PC-3 (cell line): Measurements from ENCODE around the gene PDE4DIP.
"Not testable (repeated sequence)": the region's sequence is repeated elsewhere in the genome, so short reads cannot be mapped to it uniquely, and the experiment has no call there.

Experiments
- EZH2 ChIP-seq: fragments of 300-600 bp; sonication (generic); IDR thresholded peaks from one replicate; pipeline ENCODE4 v1.6.1; 2017; ENCODE audit warnings: antibody characterized with exemption, mild to moderate bottlenecking, low read length; ENCODE audit not compliant: unreplicated experiment
- TF ChIP-seq, protein P1 (sequence below): fragments of 300-600 bp; sonication (generic); conservative IDR thresholded peaks from 2 replicates; pipeline ENCODE4 v1.5.1; 2017; ENCODE audit warnings: antibody characterized with exemption, low read depth, mild to moderate bottlenecking, low read length

DNA sequence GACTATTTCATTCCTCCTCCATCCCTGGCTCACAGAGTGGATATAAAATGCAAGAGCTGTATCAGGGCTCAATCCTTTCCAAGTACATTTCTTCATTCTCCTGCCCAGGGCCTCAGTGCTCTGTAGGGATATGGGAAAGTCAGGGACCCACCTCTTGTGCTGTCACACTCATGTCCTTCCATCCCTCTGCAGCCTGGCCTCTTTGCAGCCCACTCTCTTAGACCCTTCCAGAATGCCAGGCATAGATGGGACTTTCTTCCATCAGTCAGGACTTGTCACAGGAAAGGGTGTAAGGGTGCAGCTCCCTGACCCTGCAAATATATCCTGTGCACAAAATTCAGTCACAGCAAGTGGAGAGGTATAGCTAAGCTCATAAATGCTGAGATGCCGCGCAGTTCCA is 172.4 kb downstream of the PDE4DIP start:
- TF ChIP-seq EZH2 = not testable (repeated sequence)
- TF ChIP-seq, protein P1, sequence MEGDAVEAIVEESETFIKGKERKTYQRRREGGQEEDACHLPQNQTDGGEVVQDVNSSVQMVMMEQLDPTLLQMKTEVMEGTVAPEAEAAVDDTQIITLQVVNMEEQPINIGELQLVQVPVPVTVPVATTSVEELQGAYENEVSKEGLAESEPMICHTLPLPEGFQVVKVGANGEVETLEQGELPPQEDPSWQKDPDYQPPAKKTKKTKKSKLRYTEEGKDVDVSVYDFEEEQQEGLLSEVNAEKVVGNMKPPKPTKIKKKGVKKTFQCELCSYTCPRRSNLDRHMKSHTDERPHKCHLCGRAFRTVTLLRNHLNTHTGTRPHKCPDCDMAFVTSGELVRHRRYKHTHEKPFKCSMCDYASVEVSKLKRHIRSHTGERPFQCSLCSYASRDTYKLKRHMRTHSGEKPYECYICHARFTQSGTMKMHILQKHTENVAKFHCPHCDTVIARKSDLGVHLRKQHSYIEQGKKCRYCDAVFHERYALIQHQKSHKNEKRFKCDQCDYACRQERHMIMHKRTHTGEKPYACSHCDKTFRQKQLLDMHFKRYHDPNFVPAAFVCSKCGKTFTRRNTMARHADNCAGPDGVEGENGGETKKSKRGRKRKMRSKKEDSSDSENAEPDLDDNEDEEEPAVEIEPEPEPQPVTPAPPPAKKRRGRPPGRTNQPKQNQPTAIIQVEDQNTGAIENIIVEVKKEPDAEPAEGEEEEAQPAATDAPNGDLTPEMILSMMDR = not testable (repeated sequence)
